ENCODE results near the gene TMEM33. TPM values are rescaled to one million over a fixed set of nuclear protein-coding genes. Genes with fewer than 3 reads are reported as not detected.

Gene TMEM33
- total RNA-seq, 1 experiment from 2014 or later, result 66.2 TPM

DNA sequence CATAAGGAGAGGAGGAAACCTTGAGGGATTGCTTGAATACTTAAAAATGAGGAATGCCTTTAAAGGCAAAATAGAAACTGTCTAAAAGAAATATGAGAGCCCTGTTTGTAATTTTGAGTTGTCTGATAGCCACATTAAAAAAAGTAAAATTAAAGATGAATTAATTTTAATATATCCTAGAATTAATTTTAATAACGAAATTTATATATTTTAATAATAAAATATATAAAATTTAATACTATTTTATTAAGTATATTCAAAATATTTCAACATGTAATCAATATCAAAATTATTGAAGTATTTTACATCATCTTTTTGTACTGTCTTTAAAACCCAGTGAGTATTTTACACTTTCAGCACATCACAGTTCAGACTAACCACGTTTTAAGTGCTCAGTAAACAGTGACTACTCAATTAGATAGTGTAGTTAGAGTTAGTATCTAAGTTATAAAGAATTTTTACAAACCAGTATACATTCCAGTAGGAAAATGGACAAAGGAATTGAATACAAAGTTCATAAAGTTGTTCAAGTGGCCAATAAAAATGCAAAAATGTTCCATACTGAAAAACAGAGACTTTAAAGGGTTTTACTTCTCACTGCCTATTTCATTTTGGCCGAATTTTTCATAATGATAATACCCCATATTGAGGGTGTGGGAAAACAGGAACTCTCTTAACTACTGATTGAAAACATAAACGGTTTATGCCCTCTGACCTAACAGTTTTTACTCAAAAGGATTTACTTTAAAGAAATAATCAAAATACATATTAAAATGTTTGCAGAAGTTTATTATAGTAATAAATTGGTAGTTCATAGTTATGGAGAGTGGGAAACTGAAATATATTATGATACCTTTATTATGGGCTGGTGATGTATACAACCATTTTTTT lies 58.0 kb downstream of the TMEM33 start:
- no peak overlapping the region for H3K4me3 ChIP-seq (ENCODE audit: low read depth, low read length)
- H3K4me3 Mint-ChIP-seq (ENCODE audit: unreplicated experiment), result no peak overlapping the region
- 0 out of 2 replicates have a peak, but pooled peaks cover 5% of the 10 kb centered on the region for H3K4me1 ChIP-seq
- no peaks in the 10 kb centered on the region for H3K27me3 ChIP-seq (replicated peaks; ENCODE audit: control insufficient read depth, insufficient read depth, low read length)
- no peaks in the 10 kb centered on the region for H3K9me3 ChIP-seq
- no peaks in the 10 kb centered on the region for H3K4me1 Mint-ChIP-seq (ENCODE audit: low read depth, unreplicated experiment)
- no peaks in the 10 kb centered on the region for H3K27me3 Mint-ChIP-seq (ENCODE audit: insufficient read depth, unreplicated experiment)
- ChIA-PET POLR2A (no interaction called here), CTCF (no interaction called here)
- H3K9me3 Mint-ChIP-seq (ENCODE audit: unreplicated experiment), result no peaks in the 10 kb centered on the region
- no peaks in the 10 kb centered on the region; the same call in 1 of the 2 replicates for H3K36me3 ChIP-seq (ENCODE audit: control insufficient read depth, insufficient read depth, low read length)
- intact Hi-C loops (cut with micrococcal nuclease; ENCODE audit: unreplicated experiment), result no loop called here
- BruUV-seq (replicated peaks), result no TSS peak
- TF ChIP-seq, protein P1, sequence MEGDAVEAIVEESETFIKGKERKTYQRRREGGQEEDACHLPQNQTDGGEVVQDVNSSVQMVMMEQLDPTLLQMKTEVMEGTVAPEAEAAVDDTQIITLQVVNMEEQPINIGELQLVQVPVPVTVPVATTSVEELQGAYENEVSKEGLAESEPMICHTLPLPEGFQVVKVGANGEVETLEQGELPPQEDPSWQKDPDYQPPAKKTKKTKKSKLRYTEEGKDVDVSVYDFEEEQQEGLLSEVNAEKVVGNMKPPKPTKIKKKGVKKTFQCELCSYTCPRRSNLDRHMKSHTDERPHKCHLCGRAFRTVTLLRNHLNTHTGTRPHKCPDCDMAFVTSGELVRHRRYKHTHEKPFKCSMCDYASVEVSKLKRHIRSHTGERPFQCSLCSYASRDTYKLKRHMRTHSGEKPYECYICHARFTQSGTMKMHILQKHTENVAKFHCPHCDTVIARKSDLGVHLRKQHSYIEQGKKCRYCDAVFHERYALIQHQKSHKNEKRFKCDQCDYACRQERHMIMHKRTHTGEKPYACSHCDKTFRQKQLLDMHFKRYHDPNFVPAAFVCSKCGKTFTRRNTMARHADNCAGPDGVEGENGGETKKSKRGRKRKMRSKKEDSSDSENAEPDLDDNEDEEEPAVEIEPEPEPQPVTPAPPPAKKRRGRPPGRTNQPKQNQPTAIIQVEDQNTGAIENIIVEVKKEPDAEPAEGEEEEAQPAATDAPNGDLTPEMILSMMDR (IDR thresholded peaks at IDR 0.05; ENCODE audit: insufficient read depth in 1 of 2, low read depth in 1 of 2, low read length in 1 of 2, severe bottlenecking in 1 of 2, unreplicated experiment in 1 of 2), result no peak
- no peak for DNase-seq
- H3K27ac Mint-ChIP-seq (ENCODE audit: unreplicated experiment), result no peak overlapping the region
- H3K36me3 Mint-ChIP-seq (ENCODE audit: insufficient read depth, unreplicated experiment), result peaks cover 19% of the 10 kb centered on the region

DNA sequence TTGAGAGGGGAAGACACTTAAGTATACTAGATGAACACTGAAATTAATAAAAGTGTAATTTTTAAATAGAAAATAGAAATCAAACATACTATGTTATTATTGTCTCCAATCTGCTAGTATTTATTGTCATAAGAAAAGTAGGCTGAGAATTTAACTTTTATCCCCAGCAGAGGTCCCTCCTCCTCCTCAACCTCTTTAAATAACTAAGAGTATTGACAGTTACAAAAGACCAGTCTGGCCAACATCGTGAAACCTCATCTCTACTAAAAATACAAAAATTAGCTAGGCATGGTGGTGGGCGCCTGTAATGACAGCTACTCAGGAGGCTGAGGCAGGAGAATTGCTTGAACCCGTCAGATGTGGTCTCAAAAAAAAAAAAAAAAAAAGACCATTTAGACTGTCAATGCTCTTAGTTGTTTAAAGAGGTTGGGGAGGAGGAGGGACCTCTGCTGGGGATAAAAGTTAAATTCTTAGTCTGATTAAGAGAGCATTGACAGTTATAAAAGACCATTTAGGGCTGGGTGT lies 59.3 kb downstream of the TMEM33 start:
- intact Hi-C loops (cut with micrococcal nuclease; ENCODE audit: unreplicated experiment), result no loop called here
- TF ChIP-seq, protein P1 (IDR thresholded peaks at IDR 0.05; ENCODE audit: insufficient read depth in 1 of 2, low read depth in 1 of 2, low read length in 1 of 2, severe bottlenecking in 1 of 2, unreplicated experiment in 1 of 2), result no peak
- CTCF ChIA-PET, result no interaction called here

DNA sequence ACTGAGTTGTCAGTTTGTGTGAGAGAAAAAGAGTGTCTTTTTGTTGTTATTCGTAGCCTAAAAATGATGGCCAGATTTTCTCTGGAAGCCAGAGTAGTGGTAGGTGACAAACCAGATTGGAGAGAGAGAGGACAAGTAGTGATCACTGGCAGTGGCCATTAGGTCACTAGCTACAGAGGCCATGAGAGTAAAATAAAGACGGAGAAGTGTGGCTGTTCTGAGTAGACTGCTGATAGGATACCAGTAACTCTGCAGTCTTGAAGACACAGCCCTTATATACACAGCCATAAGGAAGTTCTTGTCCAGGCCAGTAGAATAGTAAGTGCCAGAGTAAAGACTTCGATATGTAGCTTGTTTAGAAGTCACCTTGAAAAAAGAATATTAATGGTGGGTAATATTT lies 62.8 kb downstream of the TMEM33 start:
- intact Hi-C loops (cut with micrococcal nuclease; ENCODE audit: unreplicated experiment), result no loop called here
- H3K9me3 ChIP-seq, result no peaks in the 10 kb centered on the region
- H3K4me3 Mint-ChIP-seq (ENCODE audit: unreplicated experiment), result no peak overlapping the region
- H3K36me3 ChIP-seq (ENCODE audit: control insufficient read depth, insufficient read depth, low read length), result no peaks in the 10 kb centered on the region; the same call in 1 of the 2 replicates
- DNase-seq, result no peak
- BruUV-seq (replicated peaks), result no TSS peak
- TF ChIP-seq, protein P1 (IDR thresholded peaks at IDR 0.05; ENCODE audit: insufficient read depth in 1 of 2, low read depth in 1 of 2, low read length in 1 of 2, severe bottlenecking in 1 of 2, unreplicated experiment in 1 of 2), result no peak
- peaks cover 6% of the 10 kb centered on the region for H3K36me3 Mint-ChIP-seq (ENCODE audit: insufficient read depth, unreplicated experiment)
- no peaks in the 10 kb centered on the region for H3K4me1 Mint-ChIP-seq (ENCODE audit: low read depth, unreplicated experiment)
- H3K27me3 ChIP-seq (replicated peaks; ENCODE audit: control insufficient read depth, insufficient read depth, low read length), result no peaks in the 10 kb centered on the region
- H3K27me3 Mint-ChIP-seq (ENCODE audit: insufficient read depth, unreplicated experiment), result no peaks in the 10 kb centered on the region
- no peaks in the 10 kb centered on the region for H3K4me1 ChIP-seq
- H3K9me3 Mint-ChIP-seq (ENCODE audit: unreplicated experiment), result no peaks in the 10 kb centered on the region
- ChIA-PET POLR2A (no interaction called here), CTCF (no interaction called here)
- no peak overlapping the region for H3K27ac Mint-ChIP-seq (ENCODE audit: unreplicated experiment)
- H3K4me3 ChIP-seq (ENCODE audit: low read depth, low read length), result no peak overlapping the region

More for the DNA sequence above, 59.3 kb downstream of the TMEM33 start:
- H3K27me3 Mint-ChIP-seq (ENCODE audit: insufficient read depth, unreplicated experiment), result no peaks in the 10 kb centered on the region
- Histone ChIP-seq H3K36me3 (ENCODE audit: control insufficient read depth, insufficient read depth, low read length) (no peaks in the 10 kb centered on the region; the same call in 1 of the 2 replicates), H3K27me3 (replicated peaks; ENCODE audit: control insufficient read depth, insufficient read depth, low read length) (no peaks in the 10 kb centered on the region), H3K4me3 (ENCODE audit: low read depth, low read length) (no peak overlapping the region), H3K9me3 (no peaks in the 10 kb centered on the region), H3K4me1 (0 out of 2 replicates have a peak, but pooled peaks cover 5% of the 10 kb centered on the region)
- no peak overlapping the region for H3K27ac Mint-ChIP-seq (ENCODE audit: unreplicated experiment)
- BruUV-seq (replicated peaks), result no TSS peak
- H3K9me3 Mint-ChIP-seq (ENCODE audit: unreplicated experiment), result no peaks in the 10 kb centered on the region
- POLR2A ChIA-PET, result no interaction called here
- H3K4me3 Mint-ChIP-seq (ENCODE audit: unreplicated experiment), result no peak overlapping the region
- no peaks in the 10 kb centered on the region for H3K4me1 Mint-ChIP-seq (ENCODE audit: low read depth, unreplicated experiment)
- no peak for DNase-seq
- peaks cover 19% of the 10 kb centered on the region for H3K36me3 Mint-ChIP-seq (ENCODE audit: insufficient read depth, unreplicated experiment)

Data from Caco-2 (cell line).